GM19240 (cell line): ENCODE measurements around the gene LIMS1.
"Not testable (repeated sequence)": the region's sequence is repeated elsewhere in the genome, so short reads cannot be mapped to it uniquely, and the experiment has no call there.

Source experiments
- DNase-seq: peaks from one replicate; pipeline ENCODE4 v3.0.0; 2011; ENCODE audit warnings: low spot score; ENCODE audit not compliant: insufficient read length

The LIMS1 gene

DNA sequence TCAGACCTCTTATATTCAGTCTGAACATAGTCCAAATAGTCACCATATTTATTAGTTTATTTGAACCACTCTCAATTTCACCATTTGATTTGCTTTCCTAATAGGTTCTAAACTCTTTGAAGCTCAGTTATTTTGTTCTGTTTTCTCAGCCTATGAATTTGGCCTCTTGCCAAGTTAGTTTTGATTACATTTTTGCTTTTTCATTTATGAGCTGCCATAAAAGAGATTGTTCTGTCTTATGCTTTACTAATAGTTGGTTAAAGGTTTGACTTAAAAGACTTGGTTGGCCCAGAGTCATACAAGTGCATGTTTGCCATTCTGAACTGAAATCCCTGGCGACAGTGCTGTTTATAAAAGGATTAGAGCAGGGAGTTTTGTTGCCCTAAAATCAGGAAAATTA lies 99.1 kb downstream of the LIMS1 start:
- no peak for DNase-seq

DNA sequence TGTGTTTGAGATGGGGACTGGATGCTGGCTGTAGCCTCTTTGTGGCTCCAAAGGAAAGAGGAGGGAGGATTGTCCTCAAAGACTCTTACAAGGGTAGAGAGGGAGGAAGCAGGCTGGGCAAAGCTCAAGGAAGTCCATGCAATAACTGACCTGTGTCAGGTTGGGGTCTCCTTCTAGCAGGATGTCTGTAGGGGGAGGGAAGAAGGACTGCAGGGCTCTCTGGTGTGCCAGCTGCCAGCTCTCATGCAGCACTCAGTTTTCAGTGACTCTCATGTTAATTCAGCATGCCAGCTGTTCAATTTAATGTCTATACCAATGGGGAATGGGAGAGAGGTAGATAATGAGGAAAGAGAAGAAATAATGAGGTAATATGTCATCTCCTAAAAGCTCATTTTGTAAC lies 99.7 kb downstream of the LIMS1 start:
- DNase-seq: no peak

DNA sequence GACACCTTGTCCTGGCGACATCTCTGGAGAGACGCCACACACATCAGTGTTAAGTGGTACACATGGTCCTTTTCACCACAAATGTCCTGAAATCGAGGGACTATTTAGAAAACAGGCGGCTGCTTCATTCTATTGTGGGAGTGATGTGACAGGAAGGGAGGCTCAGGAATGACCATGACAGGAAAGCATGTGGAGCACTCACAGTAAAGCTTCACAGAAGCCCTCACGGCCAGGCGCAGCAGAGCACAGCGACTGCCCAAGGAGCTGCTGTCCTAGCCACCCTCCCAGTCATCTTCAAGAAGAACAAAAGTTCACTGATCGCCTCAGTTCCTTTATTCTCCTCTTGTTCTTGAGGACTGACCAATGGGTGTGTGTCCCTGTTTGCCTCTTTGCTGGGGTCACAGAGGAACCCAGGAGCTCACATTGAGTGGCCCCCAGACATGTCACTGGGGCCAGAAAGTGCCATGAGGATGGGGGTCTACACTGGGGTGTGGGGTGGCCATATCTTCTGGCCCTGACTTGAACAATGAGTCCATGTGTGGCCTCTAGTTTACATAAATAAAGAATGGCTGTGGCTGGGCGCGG lies 100.4 kb downstream of the LIMS1 start:
- DNase-seq: no peak

DNA sequence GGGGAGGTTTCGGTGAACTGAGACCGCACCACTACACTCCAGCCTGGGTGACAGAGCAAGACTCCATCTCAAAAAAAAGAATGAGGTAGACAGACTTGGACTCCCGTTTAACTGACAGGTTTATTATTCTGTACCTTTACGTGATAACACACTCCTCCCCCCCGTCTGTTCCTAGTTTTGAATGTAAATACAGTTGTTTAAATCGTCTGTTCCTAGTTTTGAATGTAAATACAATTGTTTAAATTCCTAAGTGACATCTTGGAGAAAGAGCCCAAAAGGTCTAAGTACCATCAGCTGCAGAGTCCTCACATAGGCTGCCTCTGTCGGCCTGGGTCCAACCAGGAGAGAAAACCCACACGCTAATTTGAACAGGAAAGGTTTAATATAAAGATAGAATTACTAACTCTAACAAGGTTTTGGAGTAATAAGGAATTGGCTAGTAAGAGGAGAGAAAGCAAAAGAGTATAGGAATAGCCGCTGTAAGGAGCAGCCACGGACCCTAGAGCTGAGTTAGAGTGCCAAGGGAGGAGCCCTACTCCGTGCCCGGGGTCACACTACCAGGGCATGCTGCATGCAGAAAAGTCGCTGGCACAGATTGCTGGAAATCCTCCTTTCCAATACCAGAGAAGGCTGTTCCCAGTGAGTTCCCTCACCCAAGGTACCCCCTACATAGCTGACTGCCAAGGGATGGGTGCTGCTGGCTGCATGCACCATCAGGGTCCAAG lies 101.5 kb downstream of the LIMS1 start:
- DNase-seq: no peak

DNA sequence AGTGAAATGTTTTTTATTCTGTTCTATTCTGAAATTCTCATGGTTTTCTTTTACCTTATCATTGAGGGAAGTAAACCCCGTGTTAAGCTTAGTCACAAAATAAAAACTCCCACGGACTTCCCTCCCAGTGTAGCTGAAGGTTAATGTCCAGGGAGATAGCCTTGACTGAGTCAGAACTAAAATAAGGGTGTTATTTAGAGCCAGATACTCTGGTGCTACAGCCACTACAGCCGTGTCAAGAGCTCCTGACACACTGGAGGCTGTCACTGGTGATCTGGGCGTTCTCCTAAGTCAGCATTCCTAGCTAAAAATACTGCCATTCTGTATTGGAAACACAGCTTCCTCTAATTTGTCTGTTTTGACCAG lies 103.0 kb downstream of the LIMS1 start:
- no peak for DNase-seq

DNA sequence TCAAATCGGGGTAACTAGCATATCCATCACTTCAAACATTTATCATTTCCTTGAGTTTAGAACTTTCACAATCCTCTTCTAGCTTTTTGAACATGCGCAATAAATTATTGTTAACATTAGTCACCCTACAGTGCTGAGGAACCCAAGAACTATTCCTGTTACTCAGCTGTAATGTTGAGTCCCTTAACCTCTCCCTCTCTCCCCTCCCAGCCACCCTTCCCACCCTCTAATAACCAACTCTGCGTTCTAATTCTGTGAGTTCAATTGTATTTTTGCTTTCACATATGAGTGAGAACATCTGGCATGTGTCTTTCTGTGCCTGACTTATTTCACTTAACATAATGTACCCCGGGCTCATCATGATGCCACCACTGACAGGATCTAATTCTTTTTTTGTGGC lies 106.5 kb downstream of the LIMS1 start:
- DNase-seq: no peak

DNA sequence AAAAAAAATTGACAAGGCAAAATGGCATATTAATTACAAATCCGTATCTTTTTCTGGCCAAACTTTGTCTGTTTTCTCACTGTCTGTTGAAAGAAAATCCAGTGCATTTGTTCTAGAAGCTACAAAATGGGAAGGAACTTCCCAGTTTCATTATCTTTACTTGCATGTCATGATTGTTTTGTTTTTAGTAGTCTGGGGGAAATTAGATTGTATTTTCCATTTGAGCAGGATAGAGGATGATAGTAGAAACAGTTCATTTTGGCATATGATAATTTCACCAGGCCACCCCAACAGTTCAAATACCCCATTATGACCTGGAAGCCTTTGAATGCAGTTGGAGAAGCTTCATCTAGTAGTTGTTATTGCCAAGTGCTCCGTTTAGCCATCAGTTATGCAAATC lies 107.5 kb downstream of the LIMS1 start:
- DNase-seq: no peak

DNA sequence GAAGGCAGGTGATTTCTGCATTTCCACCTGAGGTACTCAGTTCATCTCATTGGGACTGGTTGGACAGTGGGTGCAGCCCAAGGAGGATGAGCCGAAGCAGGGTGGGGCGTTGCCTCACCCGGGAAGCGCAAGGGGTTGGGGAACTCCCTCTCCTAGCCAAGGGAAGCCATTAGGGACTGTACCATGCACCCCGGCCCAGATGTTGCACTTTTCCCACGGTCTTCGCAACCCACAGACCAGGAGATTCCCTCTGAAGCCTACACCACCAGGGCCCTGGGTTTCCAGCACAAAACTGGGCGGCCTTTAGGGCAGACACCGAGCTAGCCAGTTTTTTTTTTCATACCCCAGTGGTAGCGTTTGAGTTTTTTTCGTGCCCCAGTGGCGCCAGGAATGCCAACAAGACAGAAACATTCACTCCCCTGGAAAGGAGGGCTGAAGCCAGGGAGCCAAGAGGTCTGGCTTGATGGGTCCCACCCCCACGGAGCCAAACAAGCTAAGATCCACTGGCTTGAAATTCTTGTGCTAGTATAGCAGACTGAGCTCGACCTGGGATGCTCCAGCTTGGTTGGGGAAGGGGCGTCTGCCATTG lies 109.1 kb downstream of the LIMS1 start:
- no peak for DNase-seq

DNA sequence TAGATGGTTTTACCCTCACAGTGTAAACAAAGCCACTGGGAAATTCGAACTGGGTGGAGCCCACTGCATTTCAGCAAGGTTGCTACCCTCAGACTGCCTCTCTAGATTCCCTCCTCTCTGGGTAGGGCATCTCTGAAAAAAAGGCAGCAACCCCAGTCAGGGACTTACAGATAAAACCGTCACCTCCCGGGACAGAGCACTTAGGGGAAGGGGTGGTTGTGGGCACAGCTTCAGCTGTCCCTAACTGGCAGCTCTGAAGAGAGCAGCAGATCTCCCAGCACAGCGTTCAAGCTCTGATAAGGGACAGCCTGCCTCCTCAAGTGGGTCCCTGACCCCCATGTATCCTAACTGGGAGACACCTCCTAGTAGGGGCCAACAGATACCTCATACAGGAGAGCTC lies 109.6 kb downstream of the LIMS1 start:
- not testable (repeated sequence) for DNase-seq

DNA sequence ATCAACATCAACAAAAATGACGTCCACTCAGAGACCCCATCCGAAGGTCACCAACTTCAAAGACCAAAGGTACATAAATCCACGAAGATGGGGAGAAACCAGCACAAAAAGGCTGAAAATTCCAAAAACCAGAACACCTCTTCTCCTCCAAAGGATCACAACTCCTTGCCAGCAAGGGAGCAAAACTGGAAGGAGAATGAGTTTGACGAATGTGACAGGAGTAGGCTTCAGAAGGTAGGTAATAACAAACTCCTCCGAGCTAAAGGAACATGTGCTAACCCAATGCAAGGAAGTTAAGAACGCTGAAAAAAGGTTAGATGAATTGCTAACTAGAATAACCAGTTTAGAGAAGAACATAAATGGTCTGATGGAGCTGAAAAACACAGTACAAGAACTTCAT lies 110.2 kb downstream of the LIMS1 start:
- DNase-seq: not testable (repeated sequence)

DNA sequence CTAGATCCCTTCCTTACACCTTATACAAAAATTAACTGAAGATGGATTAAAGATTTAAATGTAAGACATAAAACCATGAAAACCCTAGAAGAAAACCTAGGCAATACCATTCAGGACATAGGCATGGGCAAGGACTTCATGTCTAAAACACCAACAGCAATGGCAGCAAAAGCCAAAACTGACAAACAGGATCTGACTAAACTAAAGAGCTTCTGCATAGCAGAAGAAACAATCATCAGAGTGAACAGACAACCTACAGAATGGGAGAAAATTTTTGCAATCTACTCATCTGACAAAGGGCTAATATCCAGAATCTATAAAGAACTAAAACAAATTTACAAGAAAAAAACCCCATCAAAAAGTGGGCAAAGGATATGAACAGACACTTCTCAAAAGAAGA lies 114.5 kb downstream of the LIMS1 start:
- DNase-seq: not testable (repeated sequence)

DNA sequence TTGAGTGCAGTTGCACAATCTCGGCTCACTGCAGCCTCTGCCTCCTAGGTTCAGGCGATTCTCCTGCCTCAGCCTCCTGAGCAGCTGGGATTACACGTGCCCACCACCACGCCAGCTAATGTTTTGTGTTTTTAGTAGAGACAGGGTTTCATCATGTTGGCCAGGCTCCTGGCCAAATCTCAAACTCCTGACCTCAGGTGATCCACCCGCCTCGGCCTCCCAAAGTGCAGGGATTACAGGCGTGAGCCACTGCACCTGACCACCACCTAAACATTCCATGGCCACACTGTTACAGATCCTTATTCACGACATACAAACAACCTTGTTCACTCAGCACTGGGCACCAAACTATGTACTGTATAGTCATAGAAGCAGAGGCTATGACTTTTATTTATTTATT lies 116.2 kb downstream of the LIMS1 start:
- DNase-seq: not testable (repeated sequence)

DNA sequence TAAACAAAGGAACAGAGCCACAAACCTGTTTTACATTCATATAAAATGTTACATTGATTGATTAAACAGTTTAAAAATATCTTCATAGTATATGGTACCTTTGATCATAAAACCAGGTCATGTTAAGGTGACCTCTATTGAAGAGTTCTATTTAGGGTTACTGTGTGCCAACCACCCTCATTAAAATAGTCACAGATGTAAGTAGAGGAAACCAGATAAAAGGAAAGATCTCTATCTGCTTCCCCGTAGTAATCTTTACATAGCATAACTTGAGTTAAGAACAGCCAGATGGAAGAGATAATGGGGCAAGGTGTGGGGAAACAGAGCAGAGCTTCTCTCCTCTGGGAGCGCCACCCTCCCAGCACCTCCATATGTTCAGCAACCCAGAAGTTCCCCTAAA lies 117.2 kb downstream of the LIMS1 start:
- DNase-seq: not testable (repeated sequence)

DNA sequence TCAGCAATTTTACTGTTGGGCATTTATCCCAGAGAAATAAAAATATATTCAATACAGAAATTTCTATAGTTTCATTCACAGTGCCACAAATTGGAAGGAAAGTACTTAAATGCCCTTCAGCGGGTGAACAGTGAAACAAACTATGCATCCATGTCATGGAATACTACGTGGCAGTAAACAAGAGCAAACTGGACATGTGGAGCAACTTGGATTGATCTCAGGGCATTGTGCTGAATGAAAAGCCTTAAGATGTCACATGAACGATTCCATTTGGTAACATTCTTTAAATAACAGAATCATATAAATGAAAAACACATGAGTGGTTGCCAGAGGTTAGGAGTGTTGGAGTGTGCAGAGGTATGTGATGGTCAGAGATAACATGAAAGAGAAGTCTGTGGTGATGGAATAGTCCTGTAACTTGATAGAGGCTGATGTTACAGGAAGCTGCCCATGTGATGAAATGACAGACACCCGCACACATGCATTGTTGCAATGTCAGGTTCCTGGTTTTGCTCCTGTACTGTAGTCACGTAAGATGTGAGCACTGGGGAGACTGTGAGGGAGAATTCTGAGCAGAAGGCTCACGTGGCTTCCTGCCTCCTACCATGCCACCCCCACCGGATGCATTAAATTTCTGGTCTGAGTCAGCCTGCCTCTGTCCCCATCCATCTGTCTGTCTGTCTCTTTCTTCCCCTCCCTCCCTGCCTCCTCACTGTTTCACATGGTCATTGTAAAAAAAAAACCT lies 118.1 kb downstream of the LIMS1 start:
- not testable (repeated sequence) for DNase-seq

DNA sequence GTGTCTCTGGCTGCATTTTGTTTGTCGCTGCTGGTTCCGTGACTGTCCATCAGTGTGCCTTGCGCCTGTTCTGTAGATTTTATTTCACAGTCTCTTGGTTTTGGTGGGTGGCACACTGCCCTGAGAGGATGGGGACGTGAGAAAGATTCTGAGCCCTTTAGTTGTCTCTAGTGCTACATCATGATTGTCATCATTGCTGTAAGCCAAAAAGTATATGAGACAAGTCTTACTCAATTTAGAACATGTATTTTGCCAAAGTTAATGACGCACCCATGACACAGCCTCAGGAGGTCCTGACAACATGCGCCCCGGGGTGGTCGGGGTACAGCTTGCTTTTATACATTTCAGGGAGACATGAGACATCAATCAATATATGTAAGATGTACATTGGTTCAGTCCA lies 119.2 kb downstream of the LIMS1 start:
- DNase-seq: not testable (repeated sequence)

DNA sequence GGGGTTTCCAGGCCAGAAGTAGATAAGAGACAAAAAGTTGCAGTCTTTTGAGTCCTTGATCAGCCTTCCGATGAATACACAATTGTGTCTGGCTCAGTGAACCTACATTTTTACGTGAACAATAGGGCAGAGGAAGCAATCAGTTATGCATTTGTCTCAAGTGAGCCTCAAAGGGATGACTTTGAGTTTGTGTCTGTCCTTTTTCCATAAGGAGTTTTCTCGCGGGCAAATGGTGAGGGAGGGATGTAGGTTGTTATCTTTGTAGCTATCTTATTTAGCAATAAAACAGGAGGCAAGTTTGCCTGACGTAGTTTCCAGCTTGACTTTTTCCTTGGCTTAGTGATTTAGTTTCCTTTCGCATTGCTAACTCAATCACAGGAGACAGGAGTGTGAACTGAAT lies 119.6 kb downstream of the LIMS1 start:
- not testable (repeated sequence) for DNase-seq

DNA sequence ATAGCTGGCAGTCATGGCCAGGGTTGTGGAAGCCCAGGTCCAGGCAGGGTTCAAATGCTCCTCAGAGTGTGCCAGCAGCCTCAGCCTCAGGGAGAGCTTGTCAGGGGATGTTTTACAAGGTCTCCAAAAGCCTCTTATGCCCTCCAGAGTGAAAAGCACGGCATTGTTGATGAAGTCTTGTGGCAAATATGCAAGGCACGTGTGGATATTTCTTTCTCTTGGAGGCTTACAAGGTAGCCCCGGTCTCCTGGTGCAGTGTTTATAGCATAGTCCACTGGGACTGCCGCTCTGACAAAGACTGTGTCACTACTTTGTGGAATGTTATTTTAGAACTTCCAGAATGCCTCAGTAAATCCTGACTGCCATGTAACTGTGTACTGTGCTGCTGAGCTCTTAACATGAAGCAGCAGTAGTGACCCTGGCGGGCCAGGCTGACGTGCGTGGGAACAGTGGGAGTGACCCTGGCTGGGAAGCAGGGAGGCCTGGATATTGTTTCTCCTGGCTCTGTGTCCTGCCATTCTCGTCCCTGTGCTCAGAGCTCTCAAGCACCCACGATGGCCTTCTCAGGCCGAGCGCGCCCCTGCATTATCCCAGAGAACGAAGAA lies 120.4 kb downstream of the LIMS1 start:
- DNase-seq: not testable (repeated sequence)

DNA sequence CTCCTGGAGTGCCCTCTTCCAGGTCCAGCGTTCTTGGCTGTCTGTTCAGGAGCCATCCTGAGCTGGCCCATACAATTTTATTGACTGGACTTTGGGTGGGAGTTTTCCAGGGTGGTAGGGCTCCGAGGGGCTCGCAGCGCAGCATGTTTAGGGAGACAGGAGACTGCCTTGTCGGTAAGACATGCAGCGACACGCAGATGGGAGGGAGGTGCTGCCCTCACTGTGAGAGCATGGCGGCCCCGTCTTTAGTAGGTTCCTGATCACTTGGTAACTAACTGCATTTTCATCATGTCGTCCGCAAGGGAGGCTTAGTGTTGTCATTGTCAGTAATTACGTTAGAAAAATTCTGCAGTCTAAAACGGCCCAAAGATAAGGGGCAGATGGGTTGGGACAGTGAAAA lies 121.0 kb downstream of the LIMS1 start:
- not testable (repeated sequence) for DNase-seq

DNA sequence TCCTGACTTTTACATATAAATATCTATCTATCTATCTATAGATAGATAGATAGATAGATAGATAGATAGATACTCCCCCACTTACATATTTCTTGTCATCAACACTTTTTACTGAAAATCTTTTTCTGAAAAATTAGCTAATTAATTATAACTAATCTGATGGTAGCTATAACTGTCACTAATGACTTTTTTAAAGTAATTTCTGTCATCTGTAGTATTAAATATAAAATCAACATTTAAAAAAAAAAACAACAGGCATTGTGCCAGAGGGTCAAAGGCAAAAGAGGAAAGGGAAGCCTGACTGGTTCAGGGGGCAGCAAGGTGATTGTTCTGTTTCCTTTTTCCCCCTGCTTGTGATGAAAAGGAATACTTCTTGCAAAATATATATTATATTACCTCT lies 122.0 kb downstream of the LIMS1 start:
- DNase-seq: not testable (repeated sequence)

DNA sequence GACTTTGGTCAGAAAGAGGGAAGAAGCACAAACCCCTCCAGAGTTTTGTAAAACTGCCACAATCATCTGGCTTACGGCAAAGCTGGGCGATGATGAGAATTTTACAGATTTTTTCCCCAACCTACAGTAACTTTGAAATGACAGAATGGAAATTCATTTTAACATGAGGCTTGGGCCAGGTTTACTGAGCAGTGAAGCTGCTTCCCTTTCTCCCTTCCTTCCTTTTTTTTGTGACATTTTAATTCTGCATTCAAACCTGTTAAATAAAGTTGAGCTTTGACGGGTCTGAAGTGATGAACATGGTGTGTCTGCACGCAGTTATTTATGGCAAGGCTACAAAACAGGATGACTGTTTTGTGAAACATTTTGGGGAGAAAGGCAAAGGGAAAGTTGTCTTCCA lies 123.2 kb downstream of the LIMS1 start:
- DNase-seq: not testable (repeated sequence)

DNA sequence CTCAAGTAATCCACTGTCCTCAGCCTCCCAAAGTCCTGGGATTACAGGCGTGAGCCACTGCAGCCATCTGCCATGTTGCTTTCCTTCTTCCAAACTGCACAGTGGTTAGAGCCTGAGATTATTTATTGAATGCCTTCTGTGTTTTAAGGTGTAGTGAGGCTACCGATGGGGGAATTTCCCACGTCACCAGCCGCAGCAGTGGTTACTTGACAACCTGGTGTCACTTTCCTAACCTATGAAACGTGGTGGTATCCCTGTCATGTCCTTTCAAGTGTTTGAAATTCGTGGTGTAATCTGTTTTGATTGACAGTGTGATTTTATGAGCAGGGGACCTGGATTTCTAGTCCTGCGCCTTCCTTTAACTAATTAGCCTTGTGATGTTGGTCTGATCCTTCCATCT lies 124.3 kb downstream of the LIMS1 start:
- not testable (repeated sequence) for DNase-seq

DNA sequence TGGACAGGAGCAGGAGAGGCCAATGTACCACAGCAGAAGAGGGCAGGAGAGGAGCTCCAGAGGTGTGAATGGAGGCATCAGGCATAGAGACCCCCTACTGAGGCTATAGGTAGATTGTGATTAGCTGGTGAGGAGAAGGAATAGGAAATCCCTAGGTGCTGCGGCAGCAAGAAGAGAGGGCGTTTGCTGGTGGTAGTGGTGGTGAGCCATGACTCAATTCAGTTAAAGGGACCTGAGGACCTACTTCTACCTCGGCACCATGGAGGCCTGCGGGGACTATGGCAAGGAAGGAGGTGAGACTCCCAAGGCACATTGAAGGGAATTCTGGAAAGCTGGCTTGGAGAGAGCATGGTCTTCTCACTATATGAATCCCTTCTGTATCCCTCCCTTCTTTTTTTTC lies 127.2 kb downstream of the LIMS1 start:
- DNase-seq: not testable (repeated sequence)
